Stimulated activated CD8-positive, alpha-beta memory T cell treated with anti-CD3 and anti-CD28 coated beads, Interleukin-2, amount 100 ng/mL, for 48 hours (primary cell): Measurements from ENCODE around the gene GPR137C.
"Not testable (repeated sequence)": the region's sequence is repeated elsewhere in the genome, so short reads cannot be mapped to it uniquely, and the experiment has no call there.

Source experiments
- DNase-seq, 2 donors: peaks; one replicate each; pipeline ENCODE4 v3.0.0-alpha.2; 2020; ENCODE audit warnings: low read depth in 2 of 2

The GPR137C gene

DNA sequence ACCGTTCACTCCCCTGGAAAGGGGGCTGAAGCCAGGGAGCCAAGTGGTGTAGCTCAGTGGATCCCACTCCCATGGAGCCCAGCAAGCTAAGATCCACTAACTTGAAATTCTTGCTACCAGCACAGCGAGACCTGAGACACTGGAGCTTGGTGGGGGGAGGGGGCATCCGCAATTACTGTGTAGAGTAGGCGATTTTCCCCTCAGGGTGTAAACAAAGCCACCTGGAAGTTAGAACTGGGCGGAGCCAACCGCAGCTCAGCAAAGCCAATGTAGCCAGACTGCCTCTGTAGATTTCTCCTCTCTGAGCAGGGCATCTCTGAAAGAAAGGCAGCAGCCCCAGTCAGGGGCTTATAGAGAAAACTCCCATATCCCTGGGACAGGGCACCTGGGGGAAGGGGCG lies 15.8 kb downstream of the GPR137C start:
- DNase-seq: not testable (repeated sequence)

DNA sequence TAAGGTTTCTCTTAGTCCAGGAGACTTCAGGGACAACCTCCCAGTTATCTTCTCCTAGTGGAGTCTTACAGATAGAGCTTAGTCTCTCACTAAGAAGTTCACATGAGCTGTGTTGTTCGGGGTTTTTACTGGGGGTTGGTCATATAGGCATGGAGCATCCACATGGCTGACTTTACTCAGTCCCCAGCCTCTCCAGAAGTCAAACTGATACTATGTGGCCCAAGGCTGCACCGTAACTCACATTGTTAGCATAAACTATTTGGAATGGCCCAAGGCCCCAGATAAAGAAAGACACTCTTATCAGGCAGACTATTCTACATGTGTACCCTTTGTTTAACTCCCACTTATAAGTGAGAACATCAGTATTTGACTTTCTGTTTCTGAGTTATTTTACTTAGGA lies 23.2 kb downstream of the GPR137C start:
- DNase-seq: no peak

GRCh38 chr14:52583544-52583943 lies 30.9 kb downstream of the GPR137C start:
- DNase-seq: no peak

GRCh38 chr14:52589646-52590045 lies 37.0 kb downstream of the GPR137C start:
- no peak for DNase-seq

DNA sequence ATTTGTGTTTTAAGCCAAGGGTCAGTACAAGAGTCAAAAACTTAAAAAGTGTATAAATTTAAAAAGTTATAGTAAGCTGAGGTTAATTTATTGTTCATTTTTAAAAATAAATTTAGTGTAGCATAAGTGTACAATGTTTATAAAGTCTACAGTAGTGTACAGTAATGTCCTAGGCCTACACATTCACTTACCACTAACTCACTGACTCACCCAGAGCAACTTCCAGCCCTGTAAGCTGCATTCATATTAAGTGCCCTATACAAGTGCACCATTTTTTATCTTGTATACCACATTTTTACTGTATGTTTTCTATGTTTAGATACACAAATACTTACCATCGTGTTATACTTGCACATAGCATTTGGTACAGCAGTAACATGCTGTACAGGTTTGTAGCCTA lies 37.7 kb downstream of the GPR137C start:
- DNase-seq: no peak

GRCh38 chr14:52596320-52596719 lies 43.7 kb downstream of the GPR137C start:
- DNase-seq: no peak

DNA sequence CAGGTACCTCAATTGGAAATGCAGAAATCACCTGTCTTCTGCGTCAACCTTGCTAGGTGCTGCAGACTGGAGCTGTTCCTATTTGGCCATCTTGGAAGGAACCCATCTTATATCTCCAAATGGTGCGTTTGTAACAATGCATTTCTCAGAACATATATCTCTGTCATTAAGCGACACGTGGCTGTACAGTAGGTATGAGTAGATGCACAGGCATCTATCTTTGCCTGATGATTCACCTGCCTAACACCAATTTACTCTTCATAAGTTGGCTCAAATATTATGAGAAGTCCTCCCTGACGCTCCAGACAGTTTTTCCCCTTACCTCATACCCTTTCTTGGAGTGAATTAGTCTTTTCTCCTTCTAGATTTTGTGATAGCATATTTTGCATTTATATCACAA lies 44.2 kb downstream of the GPR137C start:
- DNase-seq: no peak

- no peak for DNase-seq
These were observed 45.9 kb downstream of the GPR137C start for GRCh38 chr14:52598568-52598967.

- DNase-seq: no peak
These were observed 47.3 kb downstream of the GPR137C start for GRCh38 chr14:52599974-52600373.

GRCh38 chr14:52602131-52602530 lies 49.5 kb downstream of the GPR137C start:
- no peak for DNase-seq

DNA sequence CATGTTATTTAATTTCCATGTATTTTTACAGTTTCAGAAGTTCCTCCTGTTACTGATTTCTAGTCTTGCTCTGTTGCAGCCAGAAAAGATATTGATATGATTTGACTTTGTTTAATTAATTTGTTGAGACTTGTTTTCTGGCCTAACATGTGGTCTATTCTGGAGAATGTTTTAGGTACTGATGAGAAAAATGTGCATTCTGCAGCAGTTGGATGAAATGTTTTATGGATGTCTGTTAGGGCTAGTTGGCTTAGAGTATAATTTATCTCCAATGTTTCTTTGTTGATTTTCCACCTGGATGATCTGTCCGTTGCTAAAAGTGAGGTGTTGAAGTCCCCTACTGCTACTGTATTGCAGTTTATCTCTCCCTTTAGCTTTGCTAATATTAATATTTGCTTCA lies 54.4 kb downstream of the GPR137C start:
- DNase-seq: no peak

GRCh38 chr14:52609445-52610044 lies 56.9 kb downstream of the GPR137C start:
- DNase-seq: no peak

- no peak for DNase-seq
These were observed 57.6 kb downstream of the GPR137C start for GRCh38 chr14:52610187-52610586.

DNA sequence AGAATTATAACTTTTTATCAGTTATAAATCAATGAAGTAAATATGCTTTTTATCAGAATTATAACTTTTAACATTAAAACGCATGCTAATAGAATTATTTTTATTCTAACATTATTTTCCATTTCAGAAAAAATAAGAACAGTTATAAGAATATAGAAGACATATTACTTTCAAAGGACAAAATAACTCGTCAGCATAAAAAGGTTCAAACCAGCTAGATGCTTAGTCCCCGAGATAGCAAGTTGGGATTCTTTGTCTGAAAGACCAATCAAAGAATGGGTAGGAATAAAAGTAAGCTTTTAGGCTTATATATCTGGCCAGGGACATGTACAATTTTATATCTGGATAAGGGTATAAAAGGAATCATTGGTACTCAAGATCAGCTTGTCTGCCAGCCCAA lies 66.0 kb downstream of the GPR137C start:
- DNase-seq: no peak

- DNase-seq: no peak
These were observed 67.1 kb downstream of the GPR137C start for GRCh38 chr14:52619687-52620086.

- DNase-seq: no peak
These were observed 87.5 kb downstream of the GPR137C start for GRCh38 chr14:52640137-52640536.

DNA sequence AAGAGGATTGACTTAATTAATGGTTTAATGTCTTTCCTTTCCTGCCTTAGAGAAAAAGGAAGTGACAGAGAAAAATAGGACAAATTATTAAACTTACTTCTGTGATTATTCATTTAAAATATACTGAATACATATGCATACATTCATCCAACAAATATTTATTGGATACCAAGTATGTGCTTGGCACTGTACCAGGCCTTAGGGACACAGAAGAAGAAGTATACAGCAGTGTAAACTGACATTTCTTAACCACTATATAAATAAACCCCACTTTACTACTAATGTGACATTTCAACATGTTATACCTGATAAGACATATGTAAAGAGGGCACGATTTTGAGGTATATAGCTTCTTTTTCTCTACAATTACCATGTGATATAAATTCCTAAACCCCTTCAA lies 89.1 kb downstream of the GPR137C start:
- no peak for DNase-seq

GRCh38 chr14:52649511-52649910 lies 96.9 kb downstream of the GPR137C start:
- DNase-seq: no peak

- no peak for DNase-seq
These were observed 98.1 kb downstream of the GPR137C start for GRCh38 chr14:52650774-52651173.

DNA sequence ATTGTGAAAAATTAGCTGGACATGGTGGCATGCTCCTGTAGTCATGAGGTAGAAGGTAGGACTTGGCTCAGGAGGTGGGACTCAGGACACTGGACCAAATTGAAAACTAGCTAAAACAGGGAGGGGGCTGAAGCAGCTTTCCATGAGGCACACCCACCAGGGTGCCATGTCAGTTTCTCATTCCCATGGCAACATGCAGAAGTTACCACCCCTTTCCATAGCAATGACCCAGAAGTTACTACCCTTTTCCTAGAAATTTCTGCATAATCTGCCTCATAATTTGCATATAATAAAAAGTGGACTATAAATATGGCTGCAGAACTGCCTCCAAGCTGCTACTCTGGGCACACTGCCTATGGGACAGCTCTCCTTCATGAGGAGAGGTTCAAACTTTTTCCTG lies 104.3 kb downstream of the GPR137C start:
- DNase-seq: no peak

GRCh38 chr14:52660325-52660724 lies 107.7 kb downstream of the GPR137C start:
- DNase-seq: no peak

GRCh38 chr14:52660832-52661231 lies 108.2 kb downstream of the GPR137C start:
- DNase-seq: no peak

DNA sequence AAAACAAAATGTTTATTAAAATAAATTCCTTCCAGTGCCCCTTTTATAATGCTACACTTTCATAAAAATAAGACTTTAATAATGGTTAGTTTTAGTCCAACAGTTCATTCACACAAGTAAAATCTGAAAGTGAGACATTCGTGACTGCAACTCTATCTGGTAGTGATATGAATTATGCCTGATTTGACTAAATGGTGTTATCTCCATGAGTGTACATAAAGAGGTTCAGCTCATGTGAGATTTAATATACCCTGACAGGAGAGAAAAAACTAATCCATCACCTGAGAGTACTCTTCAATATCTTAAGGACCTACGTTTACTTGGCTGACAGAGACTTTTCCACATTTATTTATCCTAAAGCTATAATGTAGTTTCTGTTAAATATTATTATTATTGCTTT lies 108.7 kb downstream of the GPR137C start:
- DNase-seq: no peak

- no peak for DNase-seq
These were observed 111.2 kb downstream of the GPR137C start for GRCh38 chr14:52663850-52664249.
